Measurements from ENCODE around the gene RPP21. TPM values are rescaled to one million over a fixed set of nuclear protein-coding genes. Genes with fewer than 3 reads are reported as not detected.

Gene RPP21
- total and polyA plus RNA-seq, 2 of the 8 experiments (the other 6 are each of a cell fraction or from before 2014, with no cell fraction given): 63.0 to 219 TPM

DNA sequence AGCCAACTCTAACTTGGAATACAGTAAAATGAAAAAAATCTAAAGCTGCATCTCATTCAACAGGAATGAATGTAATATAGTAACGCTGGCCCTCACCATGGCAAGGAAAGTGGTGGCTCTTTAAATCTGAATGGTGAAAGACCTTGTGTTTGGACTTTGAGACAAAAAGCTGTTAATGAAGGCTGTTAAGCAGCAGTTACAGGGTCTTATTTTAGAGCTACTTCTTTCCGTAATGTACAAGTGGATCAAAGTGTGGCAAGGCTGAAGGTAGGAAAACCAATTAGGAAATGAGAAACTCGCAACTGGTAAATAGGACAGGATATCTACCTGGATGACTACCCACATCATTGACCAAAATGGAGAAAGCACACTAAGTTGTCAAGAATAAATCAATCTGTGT, 29.8 kb upstream of the RPP21 start:
- H3K4me2 ChIP-seq (ENCODE audit: insufficient read depth in 1 of 2, low read depth in 2 of 2, low read length in 2 of 2): no peak overlapping the region
- H2BK5ac ChIP-seq (ENCODE audit: low read depth, low read length): no peak overlapping the region
- H3K14ac ChIP-seq (ENCODE audit: insufficient read length): no peak overlapping the region
- TF ChIP-seq PHF8 (conservative IDR thresholded peaks at IDR 0.05; ENCODE audit: low read depth, low read length): no peak
- no peak for TF ChIP-seq POLR2A (IDR thresholded peaks at IDR 0.05; ENCODE audit: control extremely low read depth in 1 of 2, low read depth in 2 of 2, low read length in 2 of 2)
- no peak for TF ChIP-seq NRF1 (IDR thresholded peaks at IDR 0.05; ENCODE audit: low read depth, low read length)
- TF ChIP-seq TAF7 (optimal IDR thresholded peaks at IDR 0.05; ENCODE audit: borderline replicate concordance, low read depth, low read length): no peak
- TF ChIP-seq CHD2 (IDR thresholded peaks at IDR 0.05; ENCODE audit: low read length): no peak
- TF ChIP-seq FOSL1 (IDR thresholded peaks at IDR 0.05; ENCODE audit: insufficient read depth, low read depth, low read length): no peak
- TF ChIP-seq CEBPB (IDR thresholded peaks at IDR 0.05; ENCODE audit: low read depth, low read length): no peak
- TF ChIP-seq NANOG (IDR thresholded peaks at IDR 0.05; ENCODE audit: insufficient read depth, low read depth, low read length, poor library complexity, severe bottlenecking): no peak
- TF ChIP-seq TEAD4 (IDR thresholded peaks at IDR 0.05; ENCODE audit: low read depth, low read length): no peak
- TF ChIP-seq KDM4A (IDR thresholded peaks at IDR 0.05; ENCODE audit: low read depth, low read length, severe bottlenecking): no peak
- H3K27me3 ChIP-seq (replicated peaks in 1 of 4; ENCODE audit: control insufficient read depth in 3 of 4, extremely low read depth in 1 of 4, insufficient read depth in 3 of 4, low read length in 3 of 4): no peaks in the 10 kb centered on the region
- no peak overlapping the region for H4K8ac ChIP-seq (ENCODE audit: extremely low read depth, insufficient read depth, low read length)
- H3K18ac ChIP-seq (ENCODE audit: extremely low read depth, low read length): no peak overlapping the region
- no peak overlapping the region for H4K91ac ChIP-seq (replicated peaks; ENCODE audit: insufficient read length, low read length)
- no peak overlapping the region for H2BK120ac ChIP-seq (replicated peaks; ENCODE audit: low read depth, low read length)
- H3K4ac ChIP-seq (replicated peaks; ENCODE audit: insufficient read length, low read depth, low read length): no peak overlapping the region
- H4K5ac ChIP-seq (ENCODE audit: insufficient read length, low read depth, low read length): no peak overlapping the region
- no peaks in the 10 kb centered on the region; the same call in 1 of the 2 replicates for H3K23me2 ChIP-seq (ENCODE audit: low read depth, low read length)
- H2BK20ac ChIP-seq (ENCODE audit: low read length): no peak overlapping the region
- no peaks in the 10 kb centered on the region for H3K9me3 ChIP-seq (ENCODE audit: insufficient read depth in 2 of 2, low read depth in 1 of 2, low read length in 1 of 2)
- H2BK15ac ChIP-seq (ENCODE audit: low read length): no peak overlapping the region
- no peak overlapping the region for H3K4me3 ChIP-seq (ENCODE audit: extremely low read depth in 1 of 4, insufficient read depth in 2 of 4, low read depth in 3 of 4, low read length in 4 of 4)
- H3K23ac ChIP-seq (ENCODE audit: insufficient read length): no peak overlapping the region
- H4K20me1 ChIP-seq (replicated peaks in 1 of 2; ENCODE audit: control insufficient read depth in 1 of 2, insufficient read depth in 2 of 2, low read length in 2 of 2): peaks cover 10 to 25% of the 10 kb centered on the region in 2 experiments
- WGBS, 2 experiments (ENCODE audit: extremely low coverage in 1 of 2, insufficient coverage in 1 of 2, insufficient read length in 1 of 2, insufficient replicate concordance in 2 of 2, low coverage in 1 of 2, low lambda C conversion rate in 2 of 2, missing lambda C conversion rate in 1 of 2): 89% methylated on average over 3 of the region's 3 CpGs; no CpG with 5 or more reads in 1 of the 2 experiments
- peaks cover 8% of the 10 kb centered on the region; the same call in 1 of the 2 replicates for H3K79me1 ChIP-seq (ENCODE audit: low read depth, low read length)
- FAIRE-seq (no peak), DNase-seq (ENCODE audit: low read depth in 1 of 2, low spot score in 2 of 2) (no peak)
- H3K9ac ChIP-seq (replicated peaks in 1 of 4; ENCODE audit: extremely low read depth in 1 of 4, low read depth in 3 of 4, low read length in 3 of 4): no peak overlapping the region
- CTCF ChIA-PET (ENCODE audit: partially characterized antibody): interaction anchor here (0.7 to 1.6 kb wide), 3 partner anchors 11 to 226 kb away, joined by 3 to 6 read pairs (median 3); no protein-coding TSS in a partner anchor
- no peak overlapping the region for H2BK12ac ChIP-seq (ENCODE audit: low read depth, low read length)
- H3K36me3 ChIP-seq (ENCODE audit: control insufficient read depth in 2 of 4, insufficient read depth in 4 of 4, low read length in 3 of 4): peaks cover 0 to 24% (median 14%) of the 10 kb centered on the region in 4 experiments; a peak in 6 of 8 replicates
- POLR2A ChIA-PET (ENCODE audit: partially characterized antibody): interaction anchor here (2.2 to 10.3 kb wide), 2 partner anchors 9 to 19 kb away, joined by 5 to 92 read pairs; partner anchors contain the start of gene TRIM39
- H3K27ac ChIP-seq (ENCODE audit: low read depth, low read length): no peak overlapping the region
- no peak overlapping the region for H2AK5ac ChIP-seq (ENCODE audit: low read depth, low read length)
- peaks cover 4 to 20% (median 10%) of the 10 kb centered on the region in 4 experiments for H3K4me1 ChIP-seq (replicated peaks in 1 of 4; ENCODE audit: control insufficient read depth in 3 of 4, insufficient read depth in 4 of 4, low read length in 3 of 4)
- peaks cover 19 to 99% of the 10 kb centered on the region in 2 experiments for H3K79me2 ChIP-seq (ENCODE audit: control insufficient read depth in 1 of 2, insufficient read depth in 2 of 2, low read length in 2 of 2)
- no peak overlapping the region for H2AFZ ChIP-seq (ENCODE audit: low read length)
- no peak overlapping the region for H3K56ac ChIP-seq (replicated peaks; ENCODE audit: insufficient read length, low read depth, low read length)

Measured in H1 (cell line).